HEK293 (cell line): ENCODE data around the gene LMBR1.

ENCODE experiments used
- BCL11B ChIP-seq: fragments of 450-650 bp; formaldehyde crosslinking; IDR thresholded peaks from 2 replicates; pipeline ENCODE4 v1.5.1; 2016; ENCODE audit warnings: low read depth, missing biosample characterization, missing genetic modification characterization
- CTCF ChIP-seq: fragments of 450-650 bp; formaldehyde crosslinking; IDR thresholded peaks from 2 replicates; pipeline ENCODE4 v1.5.1; 2016; ENCODE audit warnings: missing biosample characterization, missing genetic modification characterization
- GLI2 ChIP-seq: fragments of 450-650 bp; formaldehyde crosslinking; IDR thresholded peaks from 2 replicates; pipeline ENCODE4; 2017; ENCODE audit warnings: missing biosample characterization, missing genetic modification characterization, low read depth, borderline replicate concordance
- GLIS1 ChIP-seq: fragments of 450-650 bp; formaldehyde crosslinking; IDR thresholded peaks from 2 replicates; pipeline ENCODE4 v1.5.1; 2016; ENCODE audit warnings: missing biosample characterization, missing genetic modification characterization
- KLF10 ChIP-seq: fragments of 450-650 bp; IDR thresholded peaks from 2 replicates; pipeline ENCODE4 v1.5.1; 2018; ENCODE audit warnings: missing biosample characterization, mild to moderate bottlenecking, missing genetic modification characterization
- KLF8 ChIP-seq: fragments of 450-650 bp; formaldehyde crosslinking; IDR thresholded peaks from 2 replicates; pipeline ENCODE4 v1.5.1; 2016; ENCODE audit warnings: missing biosample characterization, missing genetic modification characterization
- RBAK ChIP-seq: fragments of 450-650 bp; formaldehyde crosslinking; IDR thresholded peaks from 2 replicates; pipeline ENCODE4 v1.5.1; 2016; ENCODE audit warnings: missing biosample characterization, missing genetic modification characterization
- REST ChIP-seq: fragments of 450-650 bp; formaldehyde crosslinking; IDR thresholded peaks from 2 replicates; pipeline ENCODE4 v1.5.1; 2016; ENCODE audit warnings: missing biosample characterization, missing genetic modification characterization
- SALL2 ChIP-seq: fragments of 450-650 bp; formaldehyde crosslinking; IDR thresholded peaks from 2 replicates; pipeline ENCODE4 v1.5.0; 2017; ENCODE audit warnings: missing biosample characterization, mild to moderate bottlenecking, missing genetic modification characterization, borderline replicate concordance
- SETDB1 ChIP-seq: IDR thresholded peaks from one replicate; pipeline ENCODE4 v1.6.1; 2017; ENCODE audit warnings: mild to moderate bottlenecking, low read length, moderate library complexity, mixed read lengths; ENCODE audit not compliant: insufficient read length
- TRIM28 ChIP-seq: IDR thresholded peaks from 2 replicates; pipeline ENCODE4 v1.6.1; 2011; ENCODE audit warnings: low read length, control low read depth, borderline replicate concordance
- TSHZ1 ChIP-seq: fragments of 450-650 bp; formaldehyde crosslinking; IDR thresholded peaks from 2 replicates; pipeline ENCODE4 v1.5.1; 2016; ENCODE audit warnings: missing biosample characterization, missing genetic modification characterization, borderline replicate concordance
- ZBTB48 ChIP-seq: fragments of 450-650 bp; formaldehyde crosslinking; IDR thresholded peaks from 2 replicates; pipeline ENCODE4 v1.5.1; 2016; ENCODE audit warnings: missing biosample characterization, missing genetic modification characterization
- ZBTB49 ChIP-seq: fragments of 450-650 bp; formaldehyde crosslinking; IDR thresholded peaks from 2 replicates; pipeline ENCODE4 v1.5.1; 2016; ENCODE audit warnings: missing biosample characterization, missing genetic modification characterization, low read depth
- ZBTB7A ChIP-seq: fragments of 450-650 bp; formaldehyde crosslinking; IDR thresholded peaks from 2 replicates; pipeline ENCODE4 v1.5.1; 2016; ENCODE audit warnings: low read depth, missing biosample characterization, missing genetic modification characterization
- ZNF114 ChIP-seq: fragments of 450-650 bp; formaldehyde crosslinking; IDR thresholded peaks from 2 replicates; pipeline ENCODE4 v1.5.0; 2017; ENCODE audit warnings: missing biosample characterization, missing genetic modification characterization
- ZNF169 ChIP-seq: fragments of 450-650 bp; formaldehyde crosslinking; IDR thresholded peaks from 2 replicates; pipeline ENCODE4 v1.5.1; 2016; ENCODE audit warnings: missing biosample characterization, missing genetic modification characterization
- ZNF184 ChIP-seq: fragments of 450-650 bp; IDR thresholded peaks from 2 replicates; pipeline ENCODE4 v1.5.1; 2018; ENCODE audit warnings: missing biosample characterization, mild to moderate bottlenecking, missing genetic modification characterization
- ZNF19 ChIP-seq: fragments of 450-650 bp; formaldehyde crosslinking; IDR thresholded peaks from 2 replicates; pipeline ENCODE4; 2016; ENCODE audit warnings: missing biosample characterization, missing genetic modification characterization, low read depth
- ZNF211 ChIP-seq: fragments of 450-650 bp; formaldehyde crosslinking; IDR thresholded peaks from 2 replicates; pipeline ENCODE4 v1.5.1; 2016; ENCODE audit warnings: low read depth, missing biosample characterization, missing genetic modification characterization
- ZNF221 ChIP-seq: fragments of 450-650 bp; formaldehyde crosslinking; IDR thresholded peaks from 2 replicates; pipeline ENCODE4 v1.5.1; 2017; ENCODE audit warnings: missing biosample characterization, missing genetic modification characterization, borderline replicate concordance
- ZNF266 ChIP-seq: fragments of 450-650 bp; formaldehyde crosslinking; IDR thresholded peaks from 2 replicates; pipeline ENCODE4 v1.5.1; 2016; ENCODE audit warnings: missing biosample characterization, missing genetic modification characterization, low read depth
- ZNF302 ChIP-seq: fragments of 450-650 bp; formaldehyde crosslinking; IDR thresholded peaks from 2 replicates; pipeline ENCODE4 v1.5.1; 2016; ENCODE audit warnings: missing biosample characterization, missing genetic modification characterization, low read depth
- ZNF335 ChIP-seq: fragments of 450-650 bp; formaldehyde crosslinking; conservative IDR thresholded peaks from 2 replicates; pipeline ENCODE4 v1.5.1; 2016; ENCODE audit warnings: missing biosample characterization, missing genetic modification characterization
- ZNF530 ChIP-seq: fragments of 450-650 bp; formaldehyde crosslinking; IDR thresholded peaks from 2 replicates; pipeline ENCODE4 v1.5.1; 2016; ENCODE audit warnings: low read depth, missing biosample characterization, missing genetic modification characterization
- ZNF629 ChIP-seq: fragments of 450-650 bp; formaldehyde crosslinking; IDR thresholded peaks from 2 replicates; pipeline ENCODE4 v1.5.1; 2017; ENCODE audit warnings: missing biosample characterization, missing genetic modification characterization
- ZNF658 ChIP-seq: fragments of 450-650 bp; formaldehyde crosslinking; IDR thresholded peaks from 2 replicates; pipeline ENCODE4; 2016; ENCODE audit warnings: missing biosample characterization, missing genetic modification characterization
- ZNF660 ChIP-seq: fragments of 450-650 bp; IDR thresholded peaks from 2 replicates; pipeline ENCODE4 v1.5.1; 2018; ENCODE audit warnings: missing biosample characterization, mild to moderate bottlenecking, missing genetic modification characterization
- ZNF670 ChIP-seq: fragments of 450-650 bp; formaldehyde crosslinking; IDR thresholded peaks from 2 replicates; pipeline ENCODE4 v1.5.1; 2016; ENCODE audit warnings: missing biosample characterization, missing genetic modification characterization, low read depth
- ZSCAN30 ChIP-seq: fragments of 450-650 bp; IDR thresholded peaks from 2 replicates; pipeline ENCODE4 v1.5.1; 2018; ENCODE audit warnings: missing biosample characterization, mild to moderate bottlenecking, missing genetic modification characterization, moderate library complexity

LMBR1 gene

GRCh38 chr7:156927571-156928405 lies 34.8 kb upstream of the LMBR1 start (continued):
- TF ChIP-seq ZBTB49 (tag by site-specific recombination) (no peak), KLF8 (tag by site-specific recombination) (no peak), ZNF266 (no peak), ZBTB7A (tag by site-specific recombination) (no peak), GLI2 (no peak), ZNF184 (no peak), ZNF221 (tag by site-specific recombination) (no peak), REST (tag by site-specific recombination) (no peak), KLF10 (0 out of 2 replicates have a peak, but pooled peaks have one; percentile 22), ZNF629 (tag by site-specific recombination) (no peak), ZSCAN30 (tag by site-specific recombination) (no peak), ZNF169 (no peak), ZBTB48 (tag by site-specific recombination) (no peak), RBAK (no peak), ZNF211 (tag by site-specific recombination) (no peak), GLIS1 (tag by site-specific recombination) (peak; percentile 55), TRIM28 (peak; percentile 69; the same call in 1 of the 2 replicates), ZNF530 (tag by site-specific recombination) (no peak), CTCF (tag by site-specific recombination) (no peak), SALL2 (tag by site-specific recombination) (no peak), BCL11B (tag by site-specific recombination) (no peak), TSHZ1 (tag by site-specific recombination) (no peak), ZNF19 (tag by site-specific recombination) (no peak), ZNF302 (tag by site-specific recombination) (no peak), ZNF335 (tag by site-specific recombination) (peak; percentile 84), ZNF660 (tag by site-specific recombination) (no peak), SETDB1 (no peak), ZNF670 (tag by site-specific recombination) (no peak), ZNF658 (tag by site-specific recombination) (no peak), ZNF114 (tag by site-specific recombination) (no peak)
